K562 (cell line): ENCODE measurements around the gene UBE2S. TPM values are rescaled to one million over a fixed set of nuclear protein-coding genes. Genes with fewer than 3 reads are reported as not detected.

Experiments used
- CHD1 ChIP-seq: fragments of 200-600 bp; sonication (generic); IDR thresholded peaks from one replicate; pipeline ENCODE4 v1.6.1; 2012; ENCODE audit warnings: mild to moderate bottlenecking, moderate library complexity, low read length, inconsistent platforms
- CTBP1 ChIP-seq: fragments of 450-650 bp; IDR thresholded peaks from 2 replicates; pipeline ENCODE4 v1.6.1; 2016; ENCODE audit warnings: borderline replicate concordance
- GTF2F1 ChIP-seq: IDR thresholded peaks from 2 replicates; pipeline ENCODE4 v1.6.1; 2011; ENCODE audit warnings: low read depth, low read length, improper control_type of control experiment
- HNRNPL ChIP-seq: fragments of 200-400 bp; formaldehyde crosslinking; IDR thresholded peaks from 2 replicates; pipeline ENCODE4 v1.6.1; 2017; ENCODE audit warnings: low read depth, mild to moderate bottlenecking, low read length
- KAT2B ChIP-seq: IDR thresholded peaks from one replicate; pipeline ENCODE4 v1.6.1; 2012; ENCODE audit warnings: low read depth, mild to moderate bottlenecking, control low read depth, inconsistent platforms, low read length, moderate library complexity
- KLF6 ChIP-seq: fragments of 250-450 bp; sonication (Bioruptor Pico); IDR thresholded peaks from 2 replicates; pipeline ENCODE4 v1.4.0; 2020; ENCODE audit warnings: mild to moderate bottlenecking, moderate library complexity, borderline replicate concordance
- NFXL1 ChIP-seq: fragments of 450-650 bp; formaldehyde crosslinking; IDR thresholded peaks from 2 replicates; pipeline ENCODE4 v1.4.0; 2021; ENCODE audit warnings: mild to moderate bottlenecking
- NKRF ChIP-seq: fragments of 450-650 bp; IDR thresholded peaks from 2 replicates; pipeline ENCODE4 v1.6.1; 2016; ENCODE audit warnings: borderline replicate concordance
- PHF8 ChIP-seq: fragments of 200-600 bp; sonication (generic); IDR thresholded peaks from 2 replicates; pipeline ENCODE4 v1.6.1; 2012; ENCODE audit warnings: mixed run types, mild to moderate bottlenecking, inconsistent platforms, low read length, moderate library complexity, borderline replicate concordance
- PHTF2 ChIP-seq: fragments of 250-450 bp; sonication (Bioruptor Pico); IDR thresholded peaks from 2 replicates; pipeline ENCODE4 v1.5.0; 2021; ENCODE audit warnings: mild to moderate bottlenecking
- POLR2G ChIP-seq: fragments of 200-400 bp; formaldehyde crosslinking; IDR thresholded peaks from 2 replicates; pipeline ENCODE4 v1.6.1; 2017; ENCODE audit warnings: low read depth, mild to moderate bottlenecking, antibody characterized with exemption, low read length, moderate library complexity
- RAD51 ChIP-seq: fragments of 450-650 bp; IDR thresholded peaks from 2 replicates; pipeline ENCODE4 v1.7.1; 2016; ENCODE audit warnings: low read depth, mild to moderate bottlenecking, borderline replicate concordance
- RBFOX2 ChIP-seq: fragments of 200-400 bp; formaldehyde crosslinking; IDR thresholded peaks from 2 replicates; pipeline ENCODE4 v1.6.1; 2017; ENCODE audit warnings: low read depth, mild to moderate bottlenecking, low read length, moderate library complexity
- RCOR1 ChIP-seq, 2 experiments: IDR thresholded peaks; 2 replicates each; pipeline ENCODE4 v1.6.1; 2012; ENCODE audit warnings: low read depth in 2 of 2, low read length in 2 of 2, borderline replicate concordance in 1 of 2, improper control_type of control experiment in 1 of 2
- SAP30 ChIP-seq: fragments of 200-600 bp; sonication (generic); IDR thresholded peaks from 2 replicates; pipeline ENCODE4 v1.6.1; 2012; ENCODE audit warnings: borderline replicate concordance, low read depth, mild to moderate bottlenecking, moderate library complexity, low read length, control low read depth, inconsistent platforms; ENCODE audit not compliant: insufficient read depth, poor library complexity, severe bottlenecking
- SIN3A ChIP-seq, 2 experiments: fragments of 150-350 bp in 1 of 2; IDR thresholded peaks; 2 replicates each; pipeline ENCODE4 v1.6.1; 2011 to 2016; ENCODE audit warnings: borderline replicate concordance in 2 of 2, low read depth in 2 of 2, low read length in 2 of 2, mild to moderate bottlenecking in 2 of 2, moderate library complexity in 2 of 2; ENCODE audit not compliant: control insufficient read depth in 1 of 2
- STAG1 ChIP-seq: sonication (generic); formaldehyde crosslinking; IDR thresholded peaks from 2 replicates; pipeline ENCODE4 v1.5.0; 2020; ENCODE audit warnings: missing genetic modification reagents, borderline replicate concordance
- TBP ChIP-seq: optimal IDR thresholded peaks from 2 replicates; pipeline ENCODE3; 2011; ENCODE audit warnings: low read depth, low read length, improper control_type of control experiment
- TCF7 ChIP-seq: sonication (generic); IDR thresholded peaks from 2 replicates; pipeline ENCODE4 v1.6.1; 2016; ENCODE audit warnings: antibody characterized with exemption, borderline replicate concordance
- THAP7 ChIP-seq: fragments of 250-450 bp; sonication (Bioruptor Pico); IDR thresholded peaks from 2 replicates; pipeline ENCODE4 v1.5.0; 2021
- YBX1 ChIP-seq: fragments of 450-650 bp; IDR thresholded peaks from 2 replicates; pipeline ENCODE4 v1.7.1; 2016; ENCODE audit warnings: mild to moderate bottlenecking
- ZBTB26 ChIP-seq: fragments of 450-650 bp; formaldehyde crosslinking; IDR thresholded peaks from 2 replicates; pipeline ENCODE4 v1.4.0; 2022; ENCODE audit warnings: missing genetic modification characterization
- ZKSCAN8 ChIP-seq: fragments of 200-800 bp; sonication (Bioruptor generic); IDR thresholded peaks from 2 replicates; pipeline ENCODE4 v1.6.1; 2016; ENCODE audit warnings: missing genetic modification characterization, missing compliant biosample characterization
- ZNF140 ChIP-seq: fragments of 250-450 bp; sonication (Bioruptor Pico); IDR thresholded peaks from 2 replicates; pipeline ENCODE4 v1.8.0; 2021; ENCODE audit warnings: moderate library complexity, mild to moderate bottlenecking, inconsistent platforms
- ZNF717 ChIP-seq: fragments of 250-450 bp; sonication (Bioruptor Pico); IDR thresholded peaks from 2 replicates; pipeline ENCODE4 v1.5.0; 2021
- polyA plus RNA-seq, 8 experiments: library from polyadenylated mRNA; depleted of rRNA in 4 of 8; stranded (reverse) in 5 of 8; unstranded in 3 of 8; fragments of >200 nt; fragmentation: Nextera tagmentation in 2 of 8; fragmentation: Illumina TruSeq in 1 of 8; extraction: Ambion mirVana in 2 of 8; extraction: Trizol in 1 of 8; gene quantifications; 2 replicates each; pipeline versions ENCODE4 v1.2.1 to v1.2.3, GENCODE V29; 2011 to 2014; ENCODE audit warnings: inconsistent platforms in 1 of 8, missing spikeins in 1 of 8
- total RNA-seq, 7 experiments: library from RNA; depleted of rRNA in 6 of 7; stranded (reverse); fragments of >200 nt in 6 of 7; fragmentation: Illumina TruSeq in 2 of 7; extraction: Trizol in 2 of 7; gene quantifications; 2 replicates each; pipeline versions ENCODE4 v1.2.1 to v1.2.3, GENCODE V29; 2011 to 2021; ENCODE audit warnings: low replicate concordance in 1 of 7

UBE2S gene
- total and polyA plus RNA-seq, 9 of the 15 experiments (the other 6 are each of a cell fraction or from before 2014, with no cell fraction given) = 1.5 to 1,305 (median 157) TPM

- TF ChIP-seq SIN3A (IDR thresholded peaks at IDR 0.05; ENCODE audit: borderline replicate concordance in 2 of 2, control insufficient read depth in 1 of 2, low read depth in 2 of 2, low read length in 2 of 2) (peak in 1 of 2 experiments; percentile 5; a peak in 1 of 4 replicates), GTF2F1 (no peak), HNRNPL (peak; percentile 69; the same call in 1 of the 2 replicates), TBP (peak; percentile 41), KAT2B (no peak), PHF8 (peak; percentile 14; the same call in 1 of the 2 replicates), NFXL1 (CRISPR knock-in tag) (no peak), PHTF2 (CRISPR knock-in tag) (no peak), CTBP1 (0 out of 2 replicates have a peak, but pooled peaks have one; percentile 25), RCOR1 (IDR thresholded peaks at IDR 0.05; ENCODE audit: borderline replicate concordance in 1 of 2, low read depth in 2 of 2, low read length in 2 of 2) (no peak), ZKSCAN8 (CRISPR knock-in tag) (no peak), ZNF717 (CRISPR knock-in tag) (no peak), NKRF (no peak; the same call in 1 of the 2 replicates), POLR2G (peak; percentile 63), RBFOX2 (peak; percentile 76), THAP7 (no peak), ZBTB26 (CRISPR knock-in tag) (no peak), STAG1 (CRISPR knock-in tag) (no peak), CHD1 (peak; percentile 80), YBX1 (no peak), ZNF140 (CRISPR knock-in tag) (no peak), KLF6 (CRISPR knock-in tag) (no peak), RAD51 (no peak), SAP30 (peak; percentile 59), TCF7 (no peak)
Measured at GRCh38 chr19:55384131-55384919, 23.3 kb downstream of the UBE2S start, which contains the start of gene TMEM238 (continued).
